Activated CD4-positive, alpha-beta T cell treated with anti-CD3 and anti-CD28 coated beads for 36 hours (primary cell): ENCODE data around the gene LST1. TPM values are rescaled to one million over a fixed set of nuclear protein-coding genes. Genes with fewer than 3 reads are reported as not detected.

ENCODE experiments used
- ATAC-seq: fragments of 200-7000 bp; cut with Tn5 transposase; one replicate; pipeline ENCODE4 v1.10.0; 2021; ENCODE audit warnings: mild to moderate bottlenecking, moderate library complexity
- CTCF ChIA-PET: fragments of 350-600 bp; sonication (Branson Sonifier 250); formaldehyde crosslinking; loops from one replicate; lab custom pipeline; 2021; ENCODE audit warnings: antibody characterized with exemption; lab: Charles Lee
- POLR2A ChIA-PET: fragments of 350-600 bp; sonication (Branson Sonifier 250); formaldehyde crosslinking; loops from one replicate; lab custom pipeline; 2021; ENCODE audit warnings: antibody characterized with exemption, inconsistent platforms; lab: Charles Lee
- DNase-seq: peaks from one replicate; pipeline ENCODE4 v3.0.0-alpha.2; 2020
- H3K27ac Mint-ChIP-seq: one replicate; pipeline ENCODE4 v1.8.0; 2021; ENCODE audit warnings: mixed read lengths
- H3K27me3 Mint-ChIP-seq: one replicate; pipeline ENCODE4 v1.8.0; 2021; ENCODE audit warnings: mixed read lengths
- H3K36me3 Mint-ChIP-seq: one replicate; pipeline ENCODE4 v1.8.0; 2021; ENCODE audit warnings: low read depth, mixed read lengths
- H3K4me1 Mint-ChIP-seq: one replicate; pipeline ENCODE4 v1.8.0; 2021; ENCODE audit warnings: mixed read lengths
- H3K4me3 Mint-ChIP-seq: one replicate; pipeline ENCODE4 v1.8.0; 2021; ENCODE audit warnings: mild to moderate bottlenecking, moderate library complexity, mixed read lengths
- H3K9me3 Mint-ChIP-seq: one replicate; pipeline ENCODE4 v1.8.0; 2021; ENCODE audit warnings: low read depth, mixed read lengths
- intact Hi-C, 2 experiments: fragments of 100-400 bp; cut with DNase I in 1 of 2; cut with micrococcal nuclease in 1 of 2; formaldehyde crosslinking; loops; one replicate each; pipeline versions ENCODE4 v1.14.2 to v1.15.1; 2022 to 2024; cut with DNase I, micrococcal nuclease
- total RNA-seq, 2 experiments: library from RNA; stranded (reverse); gene quantifications; one replicate each; pipeline ENCODE4 v1.2.3, GENCODE V29; 2021

Gene LST1
- total RNA-seq, 2 experiments from 2014 or later, result 9.1 to 11.1 TPM

- Mint-ChIP-seq H3K27me3 (no peaks in the 10 kb centered on the region), H3K27ac (no peak overlapping the region), H3K4me3 (no peak overlapping the region), H3K4me1 (peaks cover 2% of the 10 kb centered on the region), H3K9me3 (no peaks in the 10 kb centered on the region), H3K36me3 (peaks cover 84% of the 10 kb centered on the region)
- ChIA-PET CTCF (interaction anchor here (1.4 kb wide), 2 partner anchors 12 to 163 kb away, joined by 3 read pairs; no protein-coding TSS in a partner anchor), POLR2A (interaction anchor here (0.6 to 5.1 kb wide), 2 partner anchors 11 to 24 kb away, joined by 3 to 29 read pairs; no protein-coding TSS in a partner anchor)
- DNase-seq, result no peak
- ATAC-seq, result no peak
- intact Hi-C loops, result no loop called here
Observed at GRCh38 chr6:31627690-31628287, 41.7 kb downstream of the LST1 start.

DNA sequence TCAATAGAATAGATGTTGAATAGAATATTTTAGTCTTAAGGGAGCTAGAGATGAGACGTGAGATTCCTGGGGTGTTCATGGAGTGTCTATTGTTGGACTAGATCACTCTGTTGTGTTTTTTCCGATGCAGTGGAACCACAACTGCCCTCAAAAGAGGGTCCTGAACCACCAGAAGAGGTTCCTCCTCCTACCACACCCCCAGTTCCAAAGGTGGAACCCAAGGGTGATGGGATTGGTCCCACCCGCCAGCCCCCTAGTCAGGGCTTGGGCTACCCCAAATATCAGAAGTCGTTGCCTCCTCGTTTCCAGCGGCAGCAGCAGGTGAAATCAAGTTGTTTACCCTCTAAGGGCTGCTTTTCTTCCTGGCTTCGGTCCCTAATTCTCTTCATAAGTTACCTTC lies 42.9 kb downstream of the LST1 start:
- no peak overlapping the region for H3K4me3 Mint-ChIP-seq
- POLR2A ChIA-PET, result interaction anchor here (5.1 kb wide), 1 partner anchor 10 kb away, joined by 29 read pairs; no protein-coding TSS in a partner anchor
- H3K4me1 Mint-ChIP-seq, result no peaks in the 10 kb centered on the region
- no peak for DNase-seq
- ATAC-seq, result no peak
- no peaks in the 10 kb centered on the region for H3K27me3 Mint-ChIP-seq
- CTCF ChIA-PET, result interaction anchor here (1.4 kb wide), 1 partner anchor 11 kb away, joined by 3 read pairs; no protein-coding TSS in a partner anchor
- H3K27ac Mint-ChIP-seq, result no peak overlapping the region
- no peaks in the 10 kb centered on the region for H3K9me3 Mint-ChIP-seq
- intact Hi-C loops, result no loop called here
- H3K36me3 Mint-ChIP-seq, result peaks cover 87% of the 10 kb centered on the region

DNA sequence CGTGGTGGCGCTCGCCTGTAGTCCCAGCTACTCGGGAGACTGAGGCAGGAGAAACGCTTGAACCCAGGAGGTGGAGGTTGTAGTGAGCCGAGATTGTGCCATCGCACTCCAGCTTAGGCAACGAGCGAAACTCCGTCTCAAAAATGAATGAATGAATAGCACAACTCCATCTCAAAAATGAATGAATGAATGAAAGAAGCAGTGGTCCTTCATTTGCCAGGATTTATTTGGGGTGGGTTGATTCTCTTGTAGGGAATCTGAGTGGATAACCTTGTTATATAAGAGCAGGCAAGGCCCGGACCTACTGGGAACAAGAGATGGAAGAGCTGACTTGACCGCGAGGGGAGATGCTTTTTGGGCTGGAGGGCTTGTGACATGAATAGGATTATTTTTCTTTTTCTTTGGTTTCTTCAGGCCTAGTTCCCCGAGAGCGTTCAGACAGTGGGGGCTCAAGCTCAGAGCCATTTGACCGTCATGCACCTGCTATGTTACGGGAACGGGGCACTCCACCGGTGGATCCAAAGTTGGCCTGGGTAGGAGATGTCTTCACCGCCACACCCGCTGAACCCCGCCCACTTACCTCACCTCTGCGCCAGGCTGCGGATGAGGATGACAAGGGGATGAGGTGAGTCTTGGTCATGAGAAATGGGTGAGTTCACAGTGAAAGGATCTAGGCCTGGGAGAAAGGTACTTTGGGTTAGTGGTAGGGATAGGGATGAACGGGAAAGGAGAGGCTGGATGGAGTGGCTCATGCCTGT lies 44.3 kb downstream of the LST1 start:
- intact Hi-C loops, result no loop called here
- no peaks in the 10 kb centered on the region for H3K27me3 Mint-ChIP-seq
- peak overlapping the region; percentile 7 for H3K27ac Mint-ChIP-seq
- no peaks in the 10 kb centered on the region for H3K9me3 Mint-ChIP-seq
- H3K4me1 Mint-ChIP-seq, result no peaks in the 10 kb centered on the region
- H3K4me3 Mint-ChIP-seq, result no peak overlapping the region
- DNase-seq (no peak), ATAC-seq (no peak)
- ChIA-PET POLR2A (interaction anchor here (5.1 kb wide), 1 partner anchor 9 kb away, joined by 29 read pairs; no protein-coding TSS in a partner anchor), CTCF (interaction anchor here (0.7 kb wide), 1 partner anchor 24 kb away, joined by 3 read pairs; no protein-coding TSS in a partner anchor)
- peaks cover 83% of the 10 kb centered on the region for H3K36me3 Mint-ChIP-seq

DNA sequence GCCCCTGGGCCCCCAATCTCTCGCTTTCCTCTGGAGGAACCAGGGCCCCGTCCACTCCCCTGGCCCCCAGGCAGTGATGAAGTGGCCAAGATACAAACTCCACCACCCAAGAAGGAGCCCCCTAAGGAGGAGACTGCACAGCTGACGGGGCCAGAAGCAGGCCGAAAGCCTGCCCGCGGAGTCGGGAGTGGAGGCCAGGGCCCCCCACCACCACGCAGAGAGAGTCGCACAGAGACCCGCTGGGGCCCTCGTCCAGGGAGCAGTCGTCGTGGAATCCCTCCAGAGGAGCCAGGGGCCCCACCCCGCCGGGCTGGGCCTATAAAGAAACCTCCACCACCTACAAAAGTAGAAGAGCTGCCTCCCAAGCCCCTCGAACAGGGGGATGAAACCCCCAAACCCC lies 45.1 kb downstream of the LST1 start:
- Mint-ChIP-seq H3K36me3 (peaks cover 81% of the 10 kb centered on the region), H3K27ac (no peak overlapping the region), H3K27me3 (no peaks in the 10 kb centered on the region), H3K9me3 (no peaks in the 10 kb centered on the region), H3K4me3 (no peak overlapping the region), H3K4me1 (no peaks in the 10 kb centered on the region)
- ChIA-PET POLR2A (no interaction called here), CTCF (no interaction called here)
- DNase-seq, result no peak
- no peak for ATAC-seq
- intact Hi-C loops, result no loop called here

GRCh38 chr6:31631681-31632278 lies 45.7 kb downstream of the LST1 start:
- no peaks in the 10 kb centered on the region for H3K4me1 Mint-ChIP-seq
- DNase-seq (no peak), ATAC-seq (no peak)
- no peak overlapping the region for H3K27ac Mint-ChIP-seq
- intact Hi-C loops, result no loop called here
- H3K4me3 Mint-ChIP-seq, result no peak overlapping the region
- H3K9me3 Mint-ChIP-seq, result no peaks in the 10 kb centered on the region
- peaks cover 81% of the 10 kb centered on the region for H3K36me3 Mint-ChIP-seq
- no peaks in the 10 kb centered on the region for H3K27me3 Mint-ChIP-seq
- ChIA-PET CTCF (no interaction called here), POLR2A (no interaction called here)

- no peaks in the 10 kb centered on the region for H3K9me3 Mint-ChIP-seq
- ATAC-seq, result no peak
- no peak overlapping the region for H3K27ac Mint-ChIP-seq
- H3K4me3 Mint-ChIP-seq, result no peak overlapping the region
- DNase-seq, result no peak
- intact Hi-C loops, result no loop called here
- CTCF ChIA-PET, result interaction anchor here (0.6 kb wide), 1 partner anchor 116 kb away, joined by 4 read pairs; no protein-coding TSS in a partner anchor
- no peaks in the 10 kb centered on the region for H3K27me3 Mint-ChIP-seq
- peaks cover 81% of the 10 kb centered on the region for H3K36me3 Mint-ChIP-seq
- POLR2A ChIA-PET, result no interaction called here
- H3K4me1 Mint-ChIP-seq, result no peaks in the 10 kb centered on the region
Observed at GRCh38 chr6:31632279-31632946, 46.3 kb downstream of the LST1 start.

GRCh38 chr6:31633447-31633846 lies 47.4 kb downstream of the LST1 start:
- Mint-ChIP-seq H3K27ac (no peak overlapping the region), H3K36me3 (peaks cover 77% of the 10 kb centered on the region), H3K9me3 (no peaks in the 10 kb centered on the region), H3K4me1 (no peaks in the 10 kb centered on the region), H3K27me3 (no peaks in the 10 kb centered on the region), H3K4me3 (no peak overlapping the region)
- intact Hi-C loops, result no loop called here
- ATAC-seq, result no peak
- POLR2A ChIA-PET, result interaction anchor here (1.4 to 1.5 kb wide), 2 partner anchors 8 to 11 kb away, joined by 3 to 7 read pairs; no protein-coding TSS in a partner anchor
- DNase-seq, result no peak
- CTCF ChIA-PET, result no interaction called here

GRCh38 chr6:31634131-31634530 lies 48.1 kb downstream of the LST1 start:
- H3K36me3 Mint-ChIP-seq, result peaks cover 78% of the 10 kb centered on the region
- H3K27ac Mint-ChIP-seq, result peak overlapping the region; percentile 56
- H3K27me3 Mint-ChIP-seq, result no peaks in the 10 kb centered on the region
- no peaks in the 10 kb centered on the region for H3K4me1 Mint-ChIP-seq
- no peak overlapping the region for H3K4me3 Mint-ChIP-seq
- intact Hi-C loops, result no loop called here
- no peak for ATAC-seq
- no peaks in the 10 kb centered on the region for H3K9me3 Mint-ChIP-seq
- CTCF ChIA-PET, result interaction anchor here (0.8 kb wide), 1 partner anchor 242 kb away, joined by 3 read pairs; no protein-coding TSS in a partner anchor
- POLR2A ChIA-PET, result interaction anchor here (1.4 to 1.5 kb wide), 2 partner anchors 8 to 11 kb away, joined by 3 to 7 read pairs; no protein-coding TSS in a partner anchor
- DNase-seq, result no peak

GRCh38 chr6:31634969-31635575 lies 49.0 kb downstream of the LST1 start:
- Mint-ChIP-seq H3K36me3 (peaks cover 74% of the 10 kb centered on the region), H3K4me1 (peaks cover 7% of the 10 kb centered on the region), H3K4me3 (no peak overlapping the region), H3K27me3 (no peaks in the 10 kb centered on the region), H3K9me3 (no peaks in the 10 kb centered on the region), H3K27ac (peak overlapping the region; percentile 17)
- ATAC-seq (no peak), DNase-seq (no peak)
- POLR2A ChIA-PET, result interaction anchor here (0.7 to 1.5 kb wide), 5 partner anchors 8 to 12 kb away, joined by 3 to 7 read pairs (median 3); no protein-coding TSS in a partner anchor
- intact Hi-C loops, result no loop called here
- CTCF ChIA-PET, result no interaction called here

DNA sequence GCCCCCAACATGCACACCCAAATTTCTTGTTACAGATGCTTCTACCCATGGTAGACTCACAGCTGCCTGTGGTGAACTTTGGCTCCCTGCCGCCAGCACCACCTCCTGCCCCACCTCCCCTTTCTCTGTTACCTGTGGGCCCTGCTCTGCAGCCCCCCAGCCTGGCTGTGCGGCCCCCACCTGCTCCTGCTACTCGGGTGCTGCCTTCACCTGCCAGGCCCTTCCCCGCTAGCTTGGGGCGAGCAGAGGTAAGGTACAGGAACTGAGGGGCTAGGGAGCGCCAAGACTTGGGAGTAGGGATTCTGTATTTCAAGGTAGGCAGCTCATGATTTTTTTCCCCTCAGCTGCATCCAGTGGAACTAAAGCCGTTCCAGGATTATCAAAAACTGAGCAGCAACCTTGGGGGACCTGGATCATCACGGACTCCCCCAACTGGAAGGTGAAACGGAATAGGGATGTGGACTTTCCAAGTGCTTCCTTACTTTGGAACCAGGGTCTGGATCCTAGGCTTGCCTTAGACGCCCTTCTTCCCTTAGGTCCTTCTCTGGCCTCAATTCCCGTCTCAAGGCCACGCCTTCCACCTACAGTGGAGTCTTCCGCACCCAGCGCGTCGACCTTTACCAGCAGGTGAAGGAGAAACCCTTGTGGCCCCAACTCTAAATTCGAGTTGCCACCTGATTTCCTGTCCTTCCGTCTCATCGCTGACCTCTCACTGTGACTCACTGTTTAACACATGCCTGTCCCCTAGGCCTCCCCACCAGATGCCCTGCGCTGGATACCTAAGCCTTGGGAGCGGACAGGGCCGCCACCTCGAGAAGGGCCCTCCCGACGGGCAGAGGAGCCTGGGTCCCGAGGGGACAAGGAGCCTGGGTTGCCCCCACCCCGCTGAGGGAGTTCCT lies 50.9 kb downstream of the LST1 start:
- Mint-ChIP-seq H3K36me3 (peaks cover 68% of the 10 kb centered on the region), H3K4me1 (peaks cover 7% of the 10 kb centered on the region), H3K4me3 (no peak overlapping the region), H3K27me3 (no peaks in the 10 kb centered on the region), H3K9me3 (no peaks in the 10 kb centered on the region), H3K27ac (peak overlapping the region; percentile 61)
- POLR2A ChIA-PET, result interaction anchor here (0.6 to 3.6 kb wide), 4 partner anchors 9 to 101 kb away, joined by 3 to 29 read pairs (median 8); no protein-coding TSS in a partner anchor
- CTCF ChIA-PET, result no interaction called here
- no peak for DNase-seq
- intact Hi-C loops, result no loop called here
- no peak for ATAC-seq
